K562 (cell line): ENCODE measurements around the gene SRSF5.
"Not testable (repeated sequence)": the region's sequence is repeated elsewhere in the genome, so short reads cannot be mapped to it uniquely, and the experiment has no call there.

Experiments used
- ARID3A ChIP-seq: IDR thresholded peaks from 2 replicates; pipeline ENCODE4 v1.6.1; 2012; ENCODE audit warnings: low read depth, low read length, improper control_type of control experiment, borderline replicate concordance
- CTCF ChIP-seq, 3 experiments: IDR thresholded peaks in 2 of 3; conservative IDR thresholded peaks in 1 of 3; 2 replicates each; pipeline ENCODE4 v1.5.1; 2011 to 2012; ENCODE audit warnings: low read length in 3 of 3, mild to moderate bottlenecking in 3 of 3, control low read depth in 2 of 3, improper control_type of control experiment in 1 of 3, inconsistent platforms in 1 of 3, low read depth in 1 of 3, mixed read lengths in 1 of 3, moderate library complexity in 1 of 3; ENCODE audit not compliant: insufficient read depth in 2 of 3
- CXXC5 ChIP-seq: fragments of 250-450 bp; sonication (Bioruptor Pico); IDR thresholded peaks from 2 replicates; pipeline ENCODE4 v1.8.0; 2022; ENCODE audit warnings: inconsistent platforms, mild to moderate bottlenecking, moderate library complexity
- FOXJ3 ChIP-seq: sonication (generic); formaldehyde crosslinking; IDR thresholded peaks from 2 replicates; pipeline ENCODE4 v1.4.0; 2020; ENCODE audit warnings: mild to moderate bottlenecking, missing genetic modification reagents
- GTF2F1 ChIP-seq: IDR thresholded peaks from 2 replicates; pipeline ENCODE4 v1.6.1; 2011; ENCODE audit warnings: low read depth, low read length, improper control_type of control experiment
- HCFC1 ChIP-seq: IDR thresholded peaks from 2 replicates; pipeline ENCODE4 v1.6.1; 2012; ENCODE audit warnings: low read depth, low read length, improper control_type of control experiment
- JUND ChIP-seq, 2 experiments: IDR thresholded peaks; 2 replicates in 1 of 2; 3 replicates in 1 of 2; pipeline ENCODE4 v1.6.1; 2011; ENCODE audit warnings: borderline replicate concordance in 2 of 2, low read depth in 2 of 2, low read length in 2 of 2, improper control_type of control experiment in 1 of 2, missing biosample characterization in 1 of 2, missing genetic modification characterization in 1 of 2, missing genetic modification reagents in 1 of 2
- NBN ChIP-seq: fragments of 450-650 bp; IDR thresholded peaks from 2 replicates; pipeline ENCODE4 v1.6.1; 2016; ENCODE audit warnings: low read depth, mild to moderate bottlenecking
- RCOR1 ChIP-seq, 2 experiments: IDR thresholded peaks; 2 replicates each; pipeline ENCODE4 v1.6.1; 2012; ENCODE audit warnings: low read depth in 2 of 2, low read length in 2 of 2, borderline replicate concordance in 1 of 2, improper control_type of control experiment in 1 of 2
- SAP30 ChIP-seq: fragments of 200-600 bp; sonication (generic); IDR thresholded peaks from 2 replicates; pipeline ENCODE4 v1.6.1; 2012; ENCODE audit warnings: borderline replicate concordance, low read depth, mild to moderate bottlenecking, moderate library complexity, low read length, control low read depth, inconsistent platforms; ENCODE audit not compliant: insufficient read depth, poor library complexity, severe bottlenecking
- SP1 ChIP-seq: sonication (generic); formaldehyde crosslinking; IDR thresholded peaks from 2 replicates; pipeline ENCODE4 v1.8.1; 2022; ENCODE audit warnings: mild to moderate bottlenecking, missing genetic modification reagents
- ZBTB1 ChIP-seq: sonication (generic); formaldehyde crosslinking; IDR thresholded peaks from 2 replicates; pipeline ENCODE4 v1.8.1; 2023; ENCODE audit warnings: missing genetic modification reagents, low read depth, mild to moderate bottlenecking, borderline replicate concordance
- ZFX ChIP-seq: sonication (generic); formaldehyde crosslinking; IDR thresholded peaks from 2 replicates; pipeline ENCODE4 v1.8.0; 2022; ENCODE audit warnings: mild to moderate bottlenecking, missing genetic modification reagents, moderate library complexity
- ZNF3 ChIP-seq: fragments of 250-450 bp; sonication (Bioruptor Pico); IDR thresholded peaks from 2 replicates; pipeline ENCODE4 v1.5.0; 2021; ENCODE audit warnings: mild to moderate bottlenecking, moderate library complexity

- not testable (repeated sequence) for TF ChIP-seq FOXJ3 (CRISPR knock-in tag); CTCF (IDR thresholded peaks at IDR 0.05 in 2 of 3, conservative IDR thresholded peaks at IDR 0.05 in 1 of 3; ENCODE audit: insufficient read depth in 2 of 3, low read depth in 1 of 3, low read length in 3 of 3); SAP30; ZNF3 (CRISPR knock-in tag); NBN; JUND (IDR thresholded peaks at IDR 0.05; ENCODE audit: borderline replicate concordance, low read depth, low read length); JUND (tag; IDR thresholded peaks at IDR 0.05; ENCODE audit: borderline replicate concordance, low read depth, low read length); HCFC1; ARID3A; CXXC5 (CRISPR knock-in tag); SP1 (CRISPR knock-in tag); ZFX (CRISPR knock-in tag); ZBTB1; RCOR1 (IDR thresholded peaks at IDR 0.05; ENCODE audit: borderline replicate concordance in 1 of 2, low read depth in 2 of 2, low read length in 2 of 2); GTF2F1
These were observed 34.9 kb upstream of the SRSF5 start for GRCh38 chr14:69731919-69732598.
